Neural crest cell (in vitro differentiated cells): ENCODE data around the gene HSD3B2. TPM values are rescaled to one million over a fixed set of nuclear protein-coding genes. Genes with fewer than 3 reads are reported as not detected.

ENCODE experiments used
- DNase-seq: peaks from one replicate; pipeline ENCODE4 v3.0.0; 2021; ENCODE audit warnings: low read depth, mixed read lengths, low spot score
- H3K27ac Mint-ChIP-seq: one replicate; pipeline ENCODE4 v1.8.0; 2021; ENCODE audit warnings: mild to moderate bottlenecking, mixed read lengths; ENCODE audit not compliant: unreplicated experiment
- H3K27me3 Mint-ChIP-seq: 2 replicates; pipeline ENCODE4 v1.8.0; 2021; ENCODE audit warnings: low read depth, mild to moderate bottlenecking, mixed read lengths
- H3K36me3 Mint-ChIP-seq: 2 replicates; pipeline ENCODE4 v1.8.0; 2021; ENCODE audit warnings: low read depth, mild to moderate bottlenecking, mixed read lengths
- H3K4me1 Mint-ChIP-seq: 2 replicates; pipeline ENCODE4 v1.8.0; 2021; ENCODE audit warnings: mixed read lengths
- H3K4me3 Mint-ChIP-seq: one replicate; pipeline ENCODE4 v1.8.0; 2021; ENCODE audit warnings: mild to moderate bottlenecking, mixed read lengths
- H3K9me3 Mint-ChIP-seq: 2 replicates; pipeline ENCODE4 v1.8.0; 2021; ENCODE audit warnings: mixed read lengths
- CTCF ChIP-seq: fragments of 200-600 bp; sonication (generic); conservative IDR thresholded peaks from 2 replicates; pipeline ENCODE4 v1.5.0; 2021; ENCODE audit warnings: antibody characterized with exemption, mild to moderate bottlenecking
- total RNA-seq: library from RNA; stranded (reverse); gene quantifications from 2 replicates; pipeline ENCODE4 v1.2.1, GENCODE V29; 2021

HSD3B2 gene
- total RNA-seq, 1 donor from 2014 or later = not detected

GRCh38 chr1:119429687-119430086, 14.7 kb downstream of the HSD3B2 start:
- no peak overlapping the region for H3K4me3 Mint-ChIP-seq
- H3K27me3 Mint-ChIP-seq = peaks cover 2% of the 10 kb centered on the region
- no peak for TF ChIP-seq CTCF
- no peak for DNase-seq
- peaks cover 9% of the 10 kb centered on the region for H3K4me1 Mint-ChIP-seq
- no peaks in the 10 kb centered on the region for H3K36me3 Mint-ChIP-seq
- no peaks in the 10 kb centered on the region for H3K9me3 Mint-ChIP-seq
- H3K27ac Mint-ChIP-seq = no peak overlapping the region

DNA sequence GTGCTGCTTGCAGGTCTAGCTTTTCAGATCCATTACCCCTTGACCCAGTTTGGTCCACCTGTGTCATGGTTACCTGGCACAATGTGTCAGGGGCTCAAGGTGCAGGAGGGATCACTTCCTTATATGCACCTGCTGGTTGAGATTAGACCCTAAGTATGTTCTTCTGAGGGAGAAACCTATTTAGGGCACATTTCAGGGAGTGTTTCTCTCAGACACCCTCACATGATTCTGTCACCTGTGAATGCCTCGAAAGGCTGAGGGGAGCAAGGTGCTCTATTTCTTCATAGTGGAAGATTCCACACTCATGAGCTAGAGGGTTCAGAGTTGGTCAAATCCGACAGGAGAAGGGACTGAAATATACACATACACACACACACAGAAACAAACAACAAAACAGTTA, 15.5 kb downstream of the HSD3B2 start:
- Mint-ChIP-seq H3K27ac (no peak overlapping the region), H3K36me3 (no peaks in the 10 kb centered on the region), H3K4me1 (peaks cover 9% of the 10 kb centered on the region), H3K4me3 (no peak overlapping the region), H3K27me3 (peaks cover 2% of the 10 kb centered on the region), H3K9me3 (no peaks in the 10 kb centered on the region)
- no peak for DNase-seq
- TF ChIP-seq CTCF = no peak

DNA sequence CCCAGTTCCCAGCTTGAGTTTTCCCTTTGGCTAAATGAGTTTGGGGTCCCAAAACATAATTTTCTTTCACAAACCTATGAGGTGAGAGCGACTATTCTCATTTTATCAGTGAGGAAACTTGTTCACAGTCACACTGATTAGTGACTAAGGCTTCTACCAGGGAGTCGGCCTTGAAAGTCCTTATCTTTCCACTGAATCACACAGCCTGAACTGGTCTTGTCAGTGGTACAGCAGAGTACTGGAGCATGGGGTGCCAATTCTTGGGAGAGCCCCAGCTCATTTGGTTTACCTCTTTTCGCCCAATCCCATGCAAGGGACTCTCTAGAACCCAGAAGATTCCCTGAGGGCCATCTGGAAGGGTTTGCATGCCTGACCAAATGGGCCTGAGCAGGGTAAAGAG, 16.9 kb downstream of the HSD3B2 start:
- Mint-ChIP-seq H3K4me1 (peaks cover 9% of the 10 kb centered on the region), H3K4me3 (no peak overlapping the region), H3K36me3 (no peaks in the 10 kb centered on the region), H3K27ac (no peak overlapping the region), H3K9me3 (no peaks in the 10 kb centered on the region), H3K27me3 (peaks cover 2% of the 10 kb centered on the region)
- no peak for DNase-seq
- TF ChIP-seq CTCF = no peak

DNA sequence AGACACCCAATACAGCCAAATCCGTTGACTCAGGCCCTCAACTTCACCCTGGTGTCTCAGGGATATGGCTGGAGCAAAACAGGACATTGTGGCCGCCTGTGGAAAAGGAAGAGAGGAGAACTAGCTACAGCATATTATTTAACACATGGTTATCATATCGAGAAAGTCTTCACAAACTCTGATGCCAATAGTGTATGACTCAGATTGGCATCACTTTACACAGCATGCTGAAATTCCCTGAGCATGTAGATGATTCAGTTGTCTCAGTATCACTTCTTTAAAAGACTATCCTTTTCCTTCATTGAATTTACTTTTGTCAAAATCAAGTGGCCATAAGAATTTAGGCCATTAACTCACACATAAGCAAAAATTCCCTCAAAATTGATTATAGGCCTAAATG, 20.1 kb downstream of the HSD3B2 start:
- Mint-ChIP-seq H3K4me1 (peaks cover 4% of the 10 kb centered on the region), H3K27me3 (peaks cover 2% of the 10 kb centered on the region), H3K36me3 (no peaks in the 10 kb centered on the region), H3K4me3 (no peak overlapping the region), H3K9me3 (no peaks in the 10 kb centered on the region), H3K27ac (no peak overlapping the region)
- TF ChIP-seq CTCF = no peak
- DNase-seq = no peak

GRCh38 chr1:119438761-119439160, 23.8 kb downstream of the HSD3B2 start:
- no peak for DNase-seq
- TF ChIP-seq CTCF = no peak
- Mint-ChIP-seq H3K36me3 (no peaks in the 10 kb centered on the region), H3K27ac (no peak overlapping the region), H3K4me3 (no peak overlapping the region), H3K9me3 (no peaks in the 10 kb centered on the region), H3K4me1 (peaks cover 10% of the 10 kb centered on the region), H3K27me3 (no peaks in the 10 kb centered on the region)
